Panc1 (cell line): Measurements from ENCODE around the gene LMAN1L. TPM values are rescaled to one million over a fixed set of nuclear protein-coding genes. Genes with fewer than 3 reads are reported as not detected.
A peak's percentile ranks its signal among the peaks of the same experiment; 100 is the strongest.

ENCODE experiments used
- ATAC-seq: fragments of 200-7000 bp; cut with Tn5 transposase; 2 replicates; pipeline ENCODE4 v1.9.1; 2020; ENCODE audit warnings: mild to moderate bottlenecking, moderate library complexity
- BruUV-seq: library from RNA; stranded (reverse); fragments of 400-500 nt; replicated peaks from 2 replicates; lab custom pipeline; 2021; lab: Mats Ljungman, UMichigan
- CTCF ChIA-PET: fragments of 300-600 bp; sonication (Branson Sonifier 250); formaldehyde crosslinking; loops from one replicate; lab custom pipeline; 2022; ENCODE audit warnings: antibody characterized with exemption; lab: Charles Lee
- POLR2A ChIA-PET: fragments of 300-600 bp; sonication (Branson Sonifier 250); formaldehyde crosslinking; loops from one replicate; lab custom pipeline; 2022; ENCODE audit warnings: antibody characterized with exemption; lab: Charles Lee
- DNase-seq: peaks from one replicate; pipeline ENCODE4 v3.0.0-alpha.2; 2010; ENCODE audit warnings: low read depth, low spot score
- H3K27ac ChIP-seq: 2 replicates; pipeline ENCODE4 v1.5.1; 2011; ENCODE audit warnings: mild to moderate bottlenecking, low read length, inconsistent platforms
- H3K27me3 ChIP-seq: fragments of 200-500 bp; sonication (Bioruptor generic); 2 replicates; pipeline ENCODE4 v1.6.0; 2014; ENCODE audit warnings: low read length, inconsistent platforms; ENCODE audit not compliant: control insufficient read depth, insufficient read depth
- H3K36me3 ChIP-seq: fragments of 200-500 bp; sonication (Bioruptor generic); 2 replicates; pipeline ENCODE4 v1.5.1; 2014; ENCODE audit warnings: inconsistent platforms, mild to moderate bottlenecking, low read length, moderate library complexity; ENCODE audit not compliant: control insufficient read depth, insufficient read depth
- H3K4me1 ChIP-seq: 2 replicates; pipeline ENCODE4 v1.5.1; 2011; ENCODE audit warnings: inconsistent platforms, mild to moderate bottlenecking, low read length, moderate library complexity; ENCODE audit not compliant: control insufficient read depth, insufficient read depth
- H3K4me3 ChIP-seq, 2 experiments: 2 replicates each; pipeline ENCODE4 v1.5.1; 2011 to 2012; ENCODE audit warnings: low read depth in 2 of 2, low read length in 2 of 2, mild to moderate bottlenecking in 2 of 2, inconsistent platforms in 1 of 2, moderate library complexity in 1 of 2
- H3K9me3 ChIP-seq: fragments of 200-500 bp; sonication (Bioruptor generic); 2 replicates; pipeline ENCODE4 v1.5.1; 2014; ENCODE audit warnings: low read depth, mild to moderate bottlenecking, inconsistent platforms, low read length, moderate library complexity; ENCODE audit not compliant: control insufficient read depth, insufficient read depth
- CTCF ChIP-seq: fragments of 450-650 bp; IDR thresholded peaks from 2 replicates; pipeline ENCODE4 v1.5.1; 2017; ENCODE audit warnings: mild to moderate bottlenecking
- POLR2AphosphoS5 ChIP-seq: IDR thresholded peaks from 2 replicates; pipeline ENCODE4 v1.6.1; 2012; ENCODE audit warnings: mild to moderate bottlenecking, low read depth, low read length, moderate library complexity
- REST ChIP-seq, 2 experiments: IDR thresholded peaks; 2 replicates each; pipeline ENCODE4 v1.6.1; 2011 to 2012; ENCODE audit warnings: low read depth in 2 of 2, control low read depth in 1 of 2, low read length in 1 of 2, mild to moderate bottlenecking in 1 of 2, moderate library complexity in 1 of 2; ENCODE audit not compliant: insufficient read depth in 1 of 2
- SIN3A ChIP-seq: IDR thresholded peaks from 2 replicates; pipeline ENCODE4 v1.6.1; 2012; ENCODE audit warnings: low read depth, mild to moderate bottlenecking, low read length, moderate library complexity, borderline replicate concordance; ENCODE audit not compliant: insufficient read depth
- TCF7L2 ChIP-seq: IDR thresholded peaks from 2 replicates; pipeline ENCODE4 v1.6.1; 2011; ENCODE audit warnings: mild to moderate bottlenecking, low read depth, low read length, inconsistent platforms
- in situ Hi-C: cut with HindIII; loops from 2 replicates; pipeline ENCODE4 v1.10.0; 2016; ENCODE audit warnings: low sequenced_read_pairs, low pct_unique_long_range_greater_than_20kb
- intact Hi-C: fragments of 100-400 bp; cut with micrococcal nuclease; formaldehyde crosslinking; loops from one replicate; pipeline ENCODE4 v1.10.0; 2022; ENCODE audit not compliant: unreplicated experiment
- total RNA-seq: library from RNA; stranded (reverse); gene quantifications from one replicate; pipeline ENCODE4 v1.2.1, GENCODE V29; 2021; ENCODE audit not compliant: unreplicated experiment

Gene LMAN1L
- total RNA-seq, 1 experiment from 2014 or later: not detected

GRCh38 chr15:74843891-74844299 lies 31.3 kb downstream of the LMAN1L start:
- no peak for TF ChIP-seq REST (IDR thresholded peaks at IDR 0.05; ENCODE audit: insufficient read depth in 1 of 2, low read depth in 2 of 2, low read length in 1 of 2)
- TF ChIP-seq SIN3A: no peak
- no peak for TF ChIP-seq CTCF
- no peak for TF ChIP-seq TCF7L2
- TF ChIP-seq POLR2AphosphoS5: no peak
- Histone ChIP-seq H3K27ac (peak overlapping the region; percentile 97), H3K36me3 (no peaks in the 10 kb centered on the region), H3K27me3 (no peaks in the 10 kb centered on the region), H3K9me3 (no peaks in the 10 kb centered on the region), H3K4me3 (peak overlapping the region; percentile 50 to 97), H3K4me1 (peaks cover 19% of the 10 kb centered on the region)
- DNase-seq: no peak
- in situ Hi-C loops (no loop called here), intact Hi-C loops (no loop called here)
- no peak for ATAC-seq
- TSS peak; percentile 20 for BruUV-seq
- ChIA-PET CTCF (interaction anchor here (1.0 kb wide), 2 partner anchors 8 to 27 kb away, joined by 3 read pairs; no protein-coding TSS in a partner anchor), POLR2A (interaction anchor here (0.6 kb wide), 2 partner anchors 31 to 51 kb away, joined by 3 to 4 read pairs; no protein-coding TSS in a partner anchor)

DNA sequence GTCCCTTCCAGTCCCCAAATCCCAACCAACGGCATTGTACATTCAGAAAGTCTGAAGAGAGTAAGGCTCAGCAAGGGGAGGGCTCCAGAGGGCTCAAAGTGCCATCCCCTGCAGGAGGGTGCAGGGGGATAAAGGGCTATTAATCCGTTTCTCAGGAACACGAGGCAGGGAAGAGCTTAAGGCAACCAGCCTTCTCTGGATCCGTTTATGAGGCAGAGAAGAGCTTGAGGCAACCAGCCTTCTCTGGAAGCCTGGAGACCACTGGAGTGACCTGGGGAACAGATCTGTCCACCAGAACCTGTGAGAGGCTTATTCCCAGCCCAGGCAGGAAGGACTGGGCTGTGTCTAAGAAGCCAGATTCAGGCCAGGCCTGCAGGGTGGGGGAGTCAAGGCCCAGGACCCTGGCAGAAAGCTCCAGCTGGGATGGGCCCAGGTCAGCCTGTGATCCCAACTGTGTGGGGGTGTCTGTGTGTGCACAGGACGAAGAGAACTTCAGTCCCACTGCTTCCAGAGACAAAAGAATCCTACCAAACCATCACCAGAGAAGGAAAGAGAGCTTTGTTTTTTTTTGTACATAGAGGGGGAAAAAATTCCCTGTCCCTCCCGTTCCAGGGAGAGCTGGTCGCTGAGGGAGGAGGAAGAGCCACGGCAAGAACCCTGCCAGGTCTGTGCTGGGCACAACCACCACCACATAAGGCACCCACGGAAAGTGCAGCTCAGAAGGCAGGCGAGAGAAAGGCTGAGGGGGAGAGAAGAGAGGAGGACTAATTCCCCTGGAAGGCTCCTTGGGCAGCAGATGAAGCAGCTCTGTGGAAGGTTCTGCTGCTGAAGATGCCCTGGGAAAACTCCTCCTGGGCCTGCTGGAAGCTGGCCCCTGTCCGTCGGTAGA lies 31.9 kb downstream of the LMAN1L start:
- in situ Hi-C loops (no loop called here), intact Hi-C loops (no loop called here)
- DNase-seq (no peak), ATAC-seq (no peak)
- Histone ChIP-seq H3K36me3 (no peaks in the 10 kb centered on the region), H3K27me3 (no peaks in the 10 kb centered on the region), H3K27ac (peak overlapping the region; percentile 40), H3K4me1 (peaks cover 19% of the 10 kb centered on the region), H3K4me3 (no peak overlapping the region), H3K9me3 (no peaks in the 10 kb centered on the region)
- BruUV-seq: no TSS peak
- ChIA-PET CTCF (interaction anchor here (0.6 to 1.0 kb wide), 3 partner anchors 9 to 27 kb away, joined by 3 to 6 read pairs (median 3); no protein-coding TSS in a partner anchor), POLR2A (interaction anchor here (0.7 kb wide), 1 partner anchor 25 kb away, joined by 3 read pairs; no protein-coding TSS in a partner anchor)
- TF ChIP-seq REST (IDR thresholded peaks at IDR 0.05; ENCODE audit: insufficient read depth in 1 of 2, low read depth in 2 of 2, low read length in 1 of 2): no peak
- TF ChIP-seq CTCF: no peak
- TF ChIP-seq POLR2AphosphoS5: no peak
- TF ChIP-seq TCF7L2: no peak
- TF ChIP-seq SIN3A: no peak
